HG02970 (cell line): ENCODE data around the gene HARBI1.
A peak's percentile ranks its signal among the peaks of the same experiment; 100 is the strongest.
"Not testable (repeated sequence)": the region's sequence is repeated elsewhere in the genome, so short reads cannot be mapped to it uniquely, and the experiment has no call there.

Source experiments
- ATAC-seq: cut with Tn5 transposase; IDR thresholded peaks from one replicate; pipeline ENCODE4 v1.9.1; 2021; ENCODE audit warnings: mild to moderate bottlenecking, moderate library complexity, moderate number of reproducible peaks; ENCODE audit not compliant: unreplicated experiment, low FRiP score

Gene HARBI1

GRCh38 chr11:46599340-46600193 lies 17.5 kb downstream of the HARBI1 start:
- no peak for ATAC-seq

- no peak for ATAC-seq
Observed at GRCh38 chr11:46597609-46598219, 19.3 kb downstream of the HARBI1 start.

DNA sequence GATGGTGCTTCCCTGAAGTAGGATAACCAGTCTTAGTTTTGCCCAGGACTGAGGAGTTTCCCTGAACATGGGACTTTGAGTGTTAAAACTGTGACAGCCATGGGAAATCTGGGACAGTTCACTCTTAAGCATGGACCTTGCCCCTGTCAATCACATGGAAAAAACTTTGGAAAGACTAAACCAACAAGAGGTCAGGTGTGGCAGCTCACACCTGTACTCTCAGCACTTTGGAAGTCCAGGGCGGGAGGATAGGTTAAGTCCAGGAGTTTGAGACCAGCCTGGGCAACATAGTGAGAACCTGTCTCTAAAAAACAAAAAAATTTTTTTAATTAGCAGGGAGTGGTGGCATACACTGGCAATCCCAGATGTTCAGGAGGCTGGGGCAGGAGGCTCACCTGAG lies 19.9 kb downstream of the HARBI1 start:
- no peak for ATAC-seq

GRCh38 chr11:46594785-46595184 lies 22.2 kb downstream of the HARBI1 start:
- no peak for ATAC-seq

- ATAC-seq = no peak
Observed at GRCh38 chr11:46594374-46594700, 22.7 kb downstream of the HARBI1 start.

- ATAC-seq = peak; percentile 71
Observed at GRCh38 chr11:46593550-46594373, 23.3 kb downstream of the HARBI1 start, which contains the start of gene AMBRA1. TSS of gene AMBRA1 (minus strand) at chr11:46594023. CDS start at chr11:46548380, 45,643 bp downstream.

DNA sequence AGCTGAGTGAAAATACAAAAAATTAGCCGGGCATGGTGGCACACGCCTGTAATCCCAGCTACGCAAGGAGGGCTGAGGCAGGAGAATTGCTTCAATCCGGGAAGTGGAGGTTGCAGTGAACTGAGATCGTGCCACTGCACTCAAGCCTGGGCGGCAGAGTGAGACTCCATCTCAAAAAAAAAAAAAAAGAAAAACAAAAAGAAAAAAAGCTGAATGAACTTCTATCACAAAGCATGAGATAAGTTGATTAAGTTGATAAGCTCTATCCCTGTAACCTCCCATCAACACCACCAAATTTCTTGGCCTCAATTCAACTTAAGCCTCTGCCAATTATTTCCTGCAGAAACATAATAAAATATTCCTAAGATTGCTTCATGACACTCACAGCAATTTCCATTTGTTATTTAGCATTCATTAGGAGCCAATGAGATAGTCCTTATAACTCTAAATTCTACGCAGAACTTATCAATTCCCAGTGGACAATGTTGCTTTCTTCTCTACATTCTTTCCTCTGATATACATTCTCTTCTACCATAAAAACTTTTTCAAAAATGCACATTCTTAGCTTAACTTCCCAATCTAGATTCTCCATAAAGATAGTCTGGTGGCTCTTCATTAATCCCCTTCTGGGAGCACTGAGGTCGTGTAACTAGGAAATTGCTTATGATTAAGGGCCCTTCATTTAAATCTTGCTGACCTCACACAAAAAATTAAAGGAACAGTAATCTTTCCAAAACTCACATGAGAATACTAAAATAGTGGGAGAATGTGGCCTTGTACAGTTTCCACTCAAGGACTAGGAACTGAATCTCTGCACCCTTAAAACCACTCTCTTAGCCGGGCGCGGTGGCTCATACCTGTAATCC lies 26.1 kb downstream of the HARBI1 start:
- no peak for ATAC-seq

DNA sequence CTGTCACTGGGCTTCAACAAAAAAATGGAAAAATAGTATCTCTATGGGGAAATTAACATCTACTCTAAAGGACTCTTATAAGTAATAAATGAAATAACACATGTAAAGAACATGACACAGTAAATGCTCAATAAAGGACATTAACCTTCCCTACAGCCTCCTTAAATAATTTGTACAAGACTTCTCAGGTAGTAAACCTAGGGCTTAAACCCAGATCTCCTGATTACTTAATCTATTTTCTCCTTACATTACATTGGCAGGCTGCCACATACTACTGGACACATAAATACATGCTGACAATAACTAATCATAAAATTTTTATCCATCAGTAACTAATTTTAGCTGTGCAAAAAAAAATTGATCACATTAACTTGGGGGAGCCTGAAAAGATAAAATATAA lies 28.1 kb downstream of the HARBI1 start:
- no peak for ATAC-seq

GRCh38 chr11:46588131-46588530 lies 28.9 kb downstream of the HARBI1 start:
- ATAC-seq = no peak

GRCh38 chr11:46583513-46583912 lies 33.5 kb downstream of the HARBI1 start:
- ATAC-seq = not testable (repeated sequence)

DNA sequence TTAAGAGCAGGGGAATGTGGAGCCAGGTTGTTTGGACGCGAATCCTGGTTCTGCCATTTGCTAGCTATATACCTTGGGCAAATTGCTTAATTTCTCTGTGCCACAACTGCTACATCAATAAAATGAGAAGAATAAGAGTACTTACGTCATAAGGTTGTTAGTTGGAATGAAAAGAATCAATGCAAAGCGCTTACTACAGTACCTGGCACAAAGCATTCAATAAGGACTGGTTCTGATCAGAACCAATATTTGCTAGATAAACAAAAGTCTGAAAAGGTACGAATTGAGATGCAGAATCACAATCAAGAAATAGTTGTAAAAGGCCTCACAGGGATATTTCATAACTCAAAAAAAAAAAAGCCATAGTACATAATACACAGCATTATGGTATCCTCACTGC lies 34.4 kb downstream of the HARBI1 start:
- ATAC-seq = no peak

DNA sequence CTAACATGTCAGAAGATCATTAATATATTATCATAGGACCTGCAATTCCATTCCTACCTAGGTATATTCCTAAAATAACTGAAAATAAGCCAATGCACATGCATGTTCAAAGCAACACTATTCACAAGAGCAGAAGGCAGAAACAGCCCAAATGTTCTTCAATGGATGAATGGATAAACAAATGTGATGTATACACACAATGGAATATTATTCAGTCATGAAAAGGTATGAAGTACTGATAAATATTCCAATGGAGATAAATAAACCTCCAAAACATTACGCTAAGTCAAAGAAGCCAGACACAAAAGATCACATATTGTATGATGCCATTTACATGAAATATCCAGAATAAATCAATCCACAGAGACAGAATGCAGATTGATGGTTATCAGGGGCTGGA lies 40.0 kb downstream of the HARBI1 start:
- ATAC-seq = no peak

GRCh38 chr11:46574656-46575055 lies 42.4 kb downstream of the HARBI1 start:
- ATAC-seq = no peak

- no peak for ATAC-seq
Observed at GRCh38 chr11:46570790-46571398, 46.1 kb downstream of the HARBI1 start.

- no peak for ATAC-seq
Observed at GRCh38 chr11:46565232-46565840, 51.7 kb downstream of the HARBI1 start.

DNA sequence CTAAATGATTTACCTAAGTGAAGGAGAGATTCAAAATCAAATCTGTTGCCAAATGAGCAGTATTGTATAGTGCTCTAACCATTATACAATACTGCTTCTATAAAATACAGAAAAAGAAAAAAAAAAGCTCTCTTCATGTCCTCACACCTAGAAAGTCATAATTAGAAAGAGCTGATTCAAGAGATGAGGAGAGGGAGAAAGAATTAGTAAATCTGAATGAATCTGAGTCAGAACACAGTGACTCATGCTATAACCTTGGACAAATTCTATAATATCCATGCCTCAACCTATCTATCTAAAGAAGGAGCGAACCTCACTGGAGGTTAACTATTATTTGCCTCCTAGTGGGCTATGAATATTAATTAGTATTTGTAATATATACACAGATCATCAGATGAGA lies 52.6 kb downstream of the HARBI1 start:
- no peak for ATAC-seq

DNA sequence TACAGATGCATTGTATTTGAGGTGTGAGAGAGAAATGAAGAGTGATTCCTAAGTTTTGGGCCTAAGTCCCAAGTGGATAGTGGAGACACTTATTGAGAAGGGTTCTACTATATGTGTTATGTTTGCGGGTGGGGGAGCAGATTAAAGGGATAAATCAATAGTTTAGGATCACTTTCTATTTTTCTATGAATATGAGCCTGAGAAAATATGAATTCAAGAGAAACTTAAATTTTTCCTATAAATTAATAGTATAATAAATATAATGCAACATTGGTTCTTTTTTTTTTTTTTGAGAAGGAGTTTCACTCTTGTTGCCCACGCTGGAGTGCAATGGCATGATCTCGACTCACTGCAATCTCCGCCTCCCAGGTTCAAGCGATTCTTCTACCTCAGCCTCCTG lies 54.5 kb downstream of the HARBI1 start:
- no peak for ATAC-seq

GRCh38 chr11:46560300-46560991 lies 56.6 kb downstream of the HARBI1 start:
- no peak for ATAC-seq

DNA sequence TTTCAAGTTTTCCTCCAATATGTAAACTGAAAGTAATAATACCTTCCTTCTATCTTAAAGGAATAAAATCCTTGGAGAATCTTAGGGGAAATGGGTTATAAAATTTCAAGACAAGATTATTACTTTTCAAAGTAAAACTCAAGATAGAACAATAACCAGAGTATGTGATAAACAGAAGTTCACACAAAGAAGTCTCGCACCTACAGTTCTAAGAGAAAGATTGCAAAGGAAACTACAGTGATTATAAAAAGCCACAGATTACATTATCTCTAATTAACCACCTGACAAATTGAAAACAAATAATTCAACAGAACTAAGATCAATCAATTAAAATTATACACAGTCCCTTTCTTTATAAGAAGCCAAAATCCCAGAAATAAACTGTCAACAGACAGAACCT lies 57.2 kb downstream of the HARBI1 start:
- ATAC-seq = no peak
